NAMALWA (cell line): ENCODE measurements around the gene SVIP.

Source experiments
- DNase-seq: peaks from one replicate; pipeline ENCODE4 v3.0.0-alpha.2; 2015; ENCODE audit warnings: low spot score

The SVIP gene

GRCh38 chr11:22792497-22792896, 37.1 kb downstream of the SVIP start:
- DNase-seq: no peak

- peak; percentile 63 for DNase-seq
These were observed 41.9 kb downstream of the SVIP start for GRCh38 chr11:22787551-22788162.

- DNase-seq: no peak
These were observed 42.5 kb downstream of the SVIP start for GRCh38 chr11:22787055-22787454.

- DNase-seq: no peak
These were observed 43.1 kb downstream of the SVIP start for GRCh38 chr11:22786475-22786874.

GRCh38 chr11:22785251-22785650, 44.4 kb downstream of the SVIP start:
- no peak for DNase-seq

GRCh38 chr11:22780952-22781593, 48.5 kb downstream of the SVIP start:
- DNase-seq: peak; percentile 6

- DNase-seq: no peak
These were observed 49.8 kb downstream of the SVIP start for GRCh38 chr11:22779850-22780249.

GRCh38 chr11:22778642-22779041, 51.0 kb downstream of the SVIP start:
- peak; percentile 4 for DNase-seq

- no peak for DNase-seq
These were observed 54.4 kb downstream of the SVIP start for GRCh38 chr11:22775248-22775647.

- no peak for DNase-seq
These were observed 54.9 kb downstream of the SVIP start for GRCh38 chr11:22774716-22775115.

GRCh38 chr11:22769081-22769480, 60.5 kb downstream of the SVIP start:
- DNase-seq: no peak
